ENCODE measurements around the gene MYO10.

DNA sequence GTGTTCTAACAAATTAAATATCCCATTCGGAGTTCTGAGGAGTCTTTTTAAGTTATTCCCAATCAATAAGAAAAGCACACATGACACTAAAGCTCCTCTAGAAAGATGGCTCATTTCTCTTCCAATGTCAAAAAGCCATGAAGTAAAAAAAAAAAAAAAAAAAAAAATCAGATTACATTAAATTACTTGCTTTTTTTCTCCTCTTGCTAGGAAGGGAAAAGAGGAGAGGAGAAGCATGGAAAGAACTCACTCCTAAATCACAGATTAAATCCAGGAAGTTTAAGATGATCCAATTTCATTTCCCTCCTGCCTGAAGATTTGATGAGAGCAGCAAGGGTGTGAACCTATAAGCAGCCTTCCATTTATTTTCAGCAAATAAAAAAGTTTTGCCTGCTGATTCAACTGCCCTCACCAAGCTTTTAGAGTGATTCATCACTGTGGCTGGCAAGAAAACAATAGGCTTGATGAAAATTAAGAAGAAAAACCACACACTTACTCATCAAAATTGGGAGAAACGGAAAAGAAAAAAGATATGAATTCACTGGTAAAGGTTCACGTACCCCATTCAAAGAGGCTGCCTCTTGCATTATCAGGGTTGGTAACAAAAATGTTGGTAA is 19.7 kb downstream of the MYO10 start:
- TF ChIP-seq, protein P1, sequence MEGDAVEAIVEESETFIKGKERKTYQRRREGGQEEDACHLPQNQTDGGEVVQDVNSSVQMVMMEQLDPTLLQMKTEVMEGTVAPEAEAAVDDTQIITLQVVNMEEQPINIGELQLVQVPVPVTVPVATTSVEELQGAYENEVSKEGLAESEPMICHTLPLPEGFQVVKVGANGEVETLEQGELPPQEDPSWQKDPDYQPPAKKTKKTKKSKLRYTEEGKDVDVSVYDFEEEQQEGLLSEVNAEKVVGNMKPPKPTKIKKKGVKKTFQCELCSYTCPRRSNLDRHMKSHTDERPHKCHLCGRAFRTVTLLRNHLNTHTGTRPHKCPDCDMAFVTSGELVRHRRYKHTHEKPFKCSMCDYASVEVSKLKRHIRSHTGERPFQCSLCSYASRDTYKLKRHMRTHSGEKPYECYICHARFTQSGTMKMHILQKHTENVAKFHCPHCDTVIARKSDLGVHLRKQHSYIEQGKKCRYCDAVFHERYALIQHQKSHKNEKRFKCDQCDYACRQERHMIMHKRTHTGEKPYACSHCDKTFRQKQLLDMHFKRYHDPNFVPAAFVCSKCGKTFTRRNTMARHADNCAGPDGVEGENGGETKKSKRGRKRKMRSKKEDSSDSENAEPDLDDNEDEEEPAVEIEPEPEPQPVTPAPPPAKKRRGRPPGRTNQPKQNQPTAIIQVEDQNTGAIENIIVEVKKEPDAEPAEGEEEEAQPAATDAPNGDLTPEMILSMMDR (IDR thresholded peaks at IDR 0.05; ENCODE audit: poor library complexity), result no peak
- TF ChIP-seq EZH2 (IDR thresholded peaks at IDR 0.05; ENCODE audit: borderline replicate concordance) (no peak), EZH2phosphoT487 (IDR thresholded peaks at IDR 0.05; ENCODE audit: low read depth, severe bottlenecking, unreplicated experiment) (no peak)
